Spleen (tissue), 11 donors: ENCODE measurements around the gene OSBPL10. TPM values are rescaled to one million over a fixed set of nuclear protein-coding genes. Genes with fewer than 3 reads are reported as not detected.
"Not testable (repeated sequence)": the region's sequence is repeated elsewhere in the genome, so short reads cannot be mapped to it uniquely, and the experiment has no call there.

ENCODE experiments used
- DNase-seq: peaks from one replicate; pipeline ENCODE4 v3.0.0-alpha.2; 2020
- H3K27ac ChIP-seq, 8 donors: fragments of 200-600 bp; sonication (generic) in 7 of 8; 1 replicate in 4 of 8; 2 replicates in 4 of 8; pipeline versions ENCODE4 v1.5.0 to v1.8.0; 2016 to 2021; ENCODE audit warnings: inconsistent platforms in 4 of 8, mild to moderate bottlenecking in 4 of 8, moderate library complexity in 1 of 8
- H3K27me3 ChIP-seq, 7 donors: fragments of 200-600 bp; sonication (generic) in 6 of 7; replicated peaks in 1 of 7; 1 replicate in 4 of 7; 2 replicates in 3 of 7; pipeline versions ENCODE4 v1.5.0 to v1.8.0; 2016 to 2021; ENCODE audit warnings: inconsistent platforms in 3 of 7, mild to moderate bottlenecking in 1 of 7
- H3K36me3 ChIP-seq, 6 donors: fragments of 200-600 bp; sonication (generic) in 5 of 6; 1 replicate in 4 of 6; 2 replicates in 2 of 6; pipeline versions ENCODE4 v1.5.0 to v1.8.0; 2016 to 2021; ENCODE audit warnings: inconsistent platforms in 2 of 6
- H3K4me1 ChIP-seq, 6 donors: fragments of 200-600 bp; sonication (generic) in 5 of 6; 1 replicate in 3 of 6; 2 replicates in 3 of 6; pipeline versions ENCODE4 v1.5.0 to v1.8.0; 2016 to 2021; ENCODE audit warnings: inconsistent platforms in 3 of 6
- H3K4me3 ChIP-seq, 8 donors: fragments of 200-600 bp; sonication (generic) in 7 of 8; 1 replicate in 4 of 8; 2 replicates in 4 of 8; pipeline versions ENCODE4 v1.5.0 to v1.8.0; 2016 to 2021; ENCODE audit warnings: inconsistent platforms in 4 of 8, mild to moderate bottlenecking in 4 of 8, moderate library complexity in 2 of 8
- H3K9me3 ChIP-seq, 8 donors: fragments of 200-600 bp; sonication (generic) in 7 of 8; 1 replicate in 4 of 8; 2 replicates in 4 of 8; pipeline versions ENCODE4 v1.5.0 to v1.8.0; 2016 to 2021; ENCODE audit warnings: inconsistent platforms in 4 of 8
- POLR2A ChIP-seq, 3 donors: fragments of 450-650 bp; IDR thresholded peaks; one replicate each; pipeline ENCODE4 v1.5.1; 2017; ENCODE audit warnings: antibody characterized with exemption in 3 of 3, mild to moderate bottlenecking in 1 of 3
- POLR2AphosphoS5 ChIP-seq, 3 donors: sonication (generic); formaldehyde crosslinking; IDR thresholded peaks; one replicate each; pipeline ENCODE4 v1.5.1; 2017; ENCODE audit warnings: antibody characterized with exemption in 3 of 3
- WGBS, 5 donors: extraction: QIAGEN DNeasy Blood & Tissue Kit in 3 of 5; methylation state at CpG; one replicate each; pipeline versions ENCODE4 v1.1.5 to v1.1.7; 2013 to 2018; 5-methylcytosine and 5-hydroxymethylcytosine counted together
- intact Hi-C: fragments of 100-400 bp; cut with DNase I; formaldehyde crosslinking; loops from one replicate; pipeline ENCODE4 v1.15.0; 2023; ENCODE audit warnings: low total_unique reads
- polyA plus RNA-seq, 3 donors: library from polyadenylated mRNA; stranded (reverse); fragments of 200-250 nt; gene quantifications; one replicate each; pipeline ENCODE4 v1.2.1, GENCODE V29; 2013
- total RNA-seq, 7 donors: library from RNA; depleted of rRNA in 3 of 7; stranded (reverse); fragments of >200 nt in 3 of 7; fragmentation: NEBNext Ultra II Directional in 4 of 7; extraction: Animal tissue kit (Norgen Biotek cat#: 25700) in 4 of 7; gene quantifications; one replicate each; pipeline versions ENCODE4 v1.1.0 to v1.2.1, GENCODE V29; 2016 to 2021
- TF ChIP-seq, protein P1 (sequence below), 11 experiments: fragments of 200-600 bp in 7 of 11; fragments of 450-650 bp in 4 of 11; sonication (generic) in 4 of 11; IDR thresholded peaks in 8 of 11; conservative IDR thresholded peaks in 3 of 11; 1 replicate in 7 of 11; 2 replicates in 4 of 11; pipeline versions ENCODE4 v1.4.0 to v1.8.0; 2016 to 2021; ENCODE audit warnings: antibody characterized with exemption in 11 of 11, inconsistent platforms in 4 of 11, mild to moderate bottlenecking in 1 of 11
- donor health status: healthy with polysubstance abuse.
- donor health status: DM: no; HTN: no; CAD: no; lungs with moderate emphysema.
- donor health status: DM: no; HTN: no; CAD: no.
- donor health status: Bipolar disorder and iron deficiency.
- donor health status: healthy.
- donor health status: DM: no; HTN: no; CAD: no.
- donor health status: DM: yes; HTN: yes; CAD: no.

OSBPL10 gene
- total and polyA plus RNA-seq, 10 donors, result 3.8 to 95.1 (median 56.5) TPM

DNA sequence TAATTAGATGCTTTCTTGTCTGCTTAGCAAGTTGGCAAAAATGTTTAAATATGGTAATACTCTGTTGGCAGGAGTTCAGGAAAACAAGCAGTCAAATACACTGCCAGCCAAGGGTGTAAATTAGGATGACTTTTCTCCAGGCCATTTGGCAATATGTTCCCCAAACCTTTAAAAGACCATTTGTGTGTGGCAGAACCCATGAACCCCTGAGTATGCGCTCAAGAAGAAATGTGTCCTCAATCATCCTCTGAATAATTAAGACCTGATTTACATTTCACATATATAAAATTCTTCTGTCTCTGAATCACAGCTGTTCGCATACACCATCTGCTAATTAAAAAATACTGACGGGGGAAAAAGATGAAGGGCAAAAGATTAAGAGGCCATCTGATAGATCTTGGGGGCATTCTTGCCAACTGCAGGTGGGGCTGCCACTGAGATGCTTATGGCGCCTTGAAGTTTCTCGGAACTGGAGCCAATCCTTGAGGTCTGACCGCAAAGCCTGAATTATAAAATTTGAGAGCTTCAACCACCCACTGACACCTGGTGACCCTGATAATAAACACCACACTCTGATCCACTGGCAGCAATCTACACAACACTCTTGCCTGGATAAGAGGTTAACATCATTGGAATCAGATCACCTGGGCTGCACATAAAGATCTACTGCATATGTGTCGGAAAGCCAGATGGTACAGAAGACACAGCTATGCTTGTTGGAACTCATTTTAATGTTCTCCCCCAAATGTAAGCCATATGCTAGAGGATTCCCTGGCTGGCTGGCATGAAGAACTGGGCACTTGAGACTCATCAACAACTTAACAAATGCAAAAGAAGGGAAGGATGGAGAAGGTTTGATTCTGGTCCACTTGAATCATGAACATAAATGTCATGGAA is 190.6 kb downstream of the OSBPL10 start:
- TF ChIP-seq, protein P1, sequence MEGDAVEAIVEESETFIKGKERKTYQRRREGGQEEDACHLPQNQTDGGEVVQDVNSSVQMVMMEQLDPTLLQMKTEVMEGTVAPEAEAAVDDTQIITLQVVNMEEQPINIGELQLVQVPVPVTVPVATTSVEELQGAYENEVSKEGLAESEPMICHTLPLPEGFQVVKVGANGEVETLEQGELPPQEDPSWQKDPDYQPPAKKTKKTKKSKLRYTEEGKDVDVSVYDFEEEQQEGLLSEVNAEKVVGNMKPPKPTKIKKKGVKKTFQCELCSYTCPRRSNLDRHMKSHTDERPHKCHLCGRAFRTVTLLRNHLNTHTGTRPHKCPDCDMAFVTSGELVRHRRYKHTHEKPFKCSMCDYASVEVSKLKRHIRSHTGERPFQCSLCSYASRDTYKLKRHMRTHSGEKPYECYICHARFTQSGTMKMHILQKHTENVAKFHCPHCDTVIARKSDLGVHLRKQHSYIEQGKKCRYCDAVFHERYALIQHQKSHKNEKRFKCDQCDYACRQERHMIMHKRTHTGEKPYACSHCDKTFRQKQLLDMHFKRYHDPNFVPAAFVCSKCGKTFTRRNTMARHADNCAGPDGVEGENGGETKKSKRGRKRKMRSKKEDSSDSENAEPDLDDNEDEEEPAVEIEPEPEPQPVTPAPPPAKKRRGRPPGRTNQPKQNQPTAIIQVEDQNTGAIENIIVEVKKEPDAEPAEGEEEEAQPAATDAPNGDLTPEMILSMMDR (IDR thresholded peaks at IDR 0.05 in 8 of 11, conservative IDR thresholded peaks at IDR 0.05 in 3 of 11), result no peak
- no peak for TF ChIP-seq POLR2A (IDR thresholded peaks at IDR 0.05)
- TF ChIP-seq POLR2AphosphoS5 (IDR thresholded peaks at IDR 0.05), result no peak

DNA sequence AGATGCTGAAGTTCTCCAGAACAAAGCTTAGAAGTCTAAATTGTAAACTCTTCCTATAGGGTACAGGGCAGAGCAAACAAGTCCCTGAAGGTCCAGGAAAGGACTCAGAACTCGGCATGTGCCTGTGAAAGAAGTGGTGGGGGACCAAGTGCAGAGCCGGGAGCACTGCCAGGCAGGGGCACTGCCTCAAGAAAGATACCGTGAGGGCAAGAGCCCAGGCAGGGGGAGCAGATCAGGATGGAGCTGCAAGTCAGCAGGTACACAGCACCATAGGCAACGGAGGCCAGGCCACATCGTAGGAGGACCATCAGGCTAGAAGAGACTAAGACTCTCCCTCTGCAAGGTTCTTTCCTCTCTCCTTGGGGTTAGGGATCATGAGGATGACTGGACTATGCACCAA is 191.6 kb downstream of the OSBPL10 start:
- no peaks in the 10 kb centered on the region for H3K9me3 ChIP-seq
- no peaks in the 10 kb centered on the region for H3K27me3 ChIP-seq
- no peak for DNase-seq
- H3K36me3 ChIP-seq, result peaks cover 0 to 12% (median 0%) of the 10 kb centered on the region in 6 donors
- TF ChIP-seq POLR2AphosphoS5 (IDR thresholded peaks at IDR 0.05) (no peak), POLR2A (IDR thresholded peaks at IDR 0.05) (no peak)
- TF ChIP-seq, protein P1 (IDR thresholded peaks at IDR 0.05 in 8 of 11, conservative IDR thresholded peaks at IDR 0.05 in 3 of 11), result no peak
- H3K4me3 ChIP-seq, result no peak overlapping the region
- 82 to 95% (median 94%) methylated on average over 5 of the region's 5 CpGs for WGBS, 5 donors
- no peaks in the 10 kb centered on the region for H3K4me1 ChIP-seq
- intact Hi-C loops, result no loop called here
- H3K27ac ChIP-seq, result no peak overlapping the region

More for the DNA sequence above, 190.6 kb downstream of the OSBPL10 start:
- Histone ChIP-seq H3K4me1 (no peaks in the 10 kb centered on the region), H3K27ac (no peak overlapping the region), H3K27me3 (no peaks in the 10 kb centered on the region), H3K9me3 (no peaks in the 10 kb centered on the region), H3K4me3 (no peak overlapping the region), H3K36me3 (peaks cover 0 to 15% (median 0%) of the 10 kb centered on the region in 6 donors)
- 89 to 95% (median 94%) methylated on average over 7 of the region's 7 CpGs for WGBS, 5 donors
- intact Hi-C loops, result no loop called here
- no peak for DNase-seq

DNA sequence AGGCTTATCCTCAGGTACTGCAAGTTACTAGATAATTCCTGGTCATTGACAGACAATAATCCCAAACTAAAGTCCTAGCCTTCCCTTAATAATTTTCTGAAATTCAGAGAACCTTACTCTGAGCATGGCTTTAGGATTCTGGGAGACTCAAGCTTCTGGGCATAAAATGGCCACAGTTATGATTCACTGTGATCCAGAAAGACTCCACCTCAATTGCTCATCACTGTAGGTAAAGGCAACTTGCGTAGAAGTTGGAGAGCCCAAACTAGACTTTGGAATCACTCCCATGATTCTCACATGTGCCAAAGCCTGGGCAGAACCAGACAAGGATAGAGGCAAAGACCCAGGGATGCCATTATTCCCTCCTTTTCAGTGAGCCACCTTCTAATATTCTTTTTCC is 195.3 kb downstream of the OSBPL10 start:
- Histone ChIP-seq H3K4me3 (no peak overlapping the region), H3K27ac (no peak overlapping the region), H3K36me3 (peaks cover 0 to 8% (median 0%) of the 10 kb centered on the region in 6 donors), H3K9me3 (peaks cover 0 to 8% (median 0%) of the 10 kb centered on the region in 8 donors), H3K4me1 (no peaks in the 10 kb centered on the region), H3K27me3 (no peaks in the 10 kb centered on the region)
- TF ChIP-seq, protein P1 (IDR thresholded peaks at IDR 0.05 in 8 of 11, conservative IDR thresholded peaks at IDR 0.05 in 3 of 11), result no peak
- TF ChIP-seq POLR2A (IDR thresholded peaks at IDR 0.05) (no peak), POLR2AphosphoS5 (IDR thresholded peaks at IDR 0.05) (no peak)
- WGBS, 5 donors, result 88 to 100% (median 96%) methylated on average over 1 of the region's 1 CpG
- DNase-seq, result no peak
- intact Hi-C loops, result no loop called here

DNA sequence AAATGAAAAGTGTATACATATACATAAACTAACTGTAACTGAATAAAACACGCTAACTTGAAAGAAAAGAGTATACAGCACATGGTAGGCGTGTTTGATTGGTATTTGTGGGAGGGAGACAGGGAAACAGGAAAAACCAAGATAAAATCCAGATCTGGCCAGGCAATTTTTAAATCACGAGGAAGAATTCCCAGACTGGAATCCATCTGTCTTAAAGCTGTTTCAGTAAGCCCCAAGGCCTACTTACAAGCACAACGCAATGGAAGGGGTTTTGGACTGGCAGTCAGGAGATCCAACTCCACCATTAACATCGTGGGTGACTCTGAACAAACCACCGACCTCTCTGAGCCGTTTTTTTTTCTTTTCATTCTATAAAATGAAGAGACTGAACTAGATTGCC is 195.8 kb downstream of the OSBPL10 start:
- Histone ChIP-seq H3K27ac (no peak overlapping the region), H3K27me3 (no peaks in the 10 kb centered on the region), H3K9me3 (peaks cover 0 to 8% (median 0%) of the 10 kb centered on the region in 8 donors), H3K4me3 (no peak overlapping the region), H3K36me3 (peaks cover 0 to 8% (median 0%) of the 10 kb centered on the region in 6 donors), H3K4me1 (no peaks in the 10 kb centered on the region)
- no peak for TF ChIP-seq POLR2A (IDR thresholded peaks at IDR 0.05)
- TF ChIP-seq, protein P1 (IDR thresholded peaks at IDR 0.05 in 8 of 11, conservative IDR thresholded peaks at IDR 0.05 in 3 of 11), result no peak
- no peak for TF ChIP-seq POLR2AphosphoS5 (IDR thresholded peaks at IDR 0.05)
- WGBS, 5 donors, result 74 to 86% (median 81%) methylated on average over 7 of the region's 7 CpGs
- intact Hi-C loops, result no loop called here
- no peak for DNase-seq

DNA sequence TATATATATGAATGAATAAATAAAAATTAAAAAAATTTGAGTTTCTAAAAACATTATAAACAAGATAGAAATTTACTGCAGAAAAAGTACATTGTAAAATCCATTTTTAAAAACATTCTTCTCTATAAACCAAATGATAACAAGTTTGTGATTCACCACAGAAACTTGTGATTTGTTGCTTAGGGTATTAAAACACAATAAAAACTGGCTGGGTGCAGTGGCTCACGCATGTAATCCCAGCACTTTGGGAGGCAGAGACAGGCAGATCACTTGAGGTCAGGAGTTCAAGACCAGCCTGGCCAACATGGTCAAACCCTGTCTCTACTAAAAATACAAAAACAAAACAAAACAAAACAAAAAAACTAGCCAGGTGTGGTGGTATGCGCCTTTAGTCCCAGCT is 197.2 kb downstream of the OSBPL10 start:
- DNase-seq, H3K36me3 ChIP-seq, H3K4me3 ChIP-seq, H3K4me1 ChIP-seq, H3K27me3 ChIP-seq, H3K27ac ChIP-seq, intact Hi-C loops: not testable (repeated sequence)
- H3K9me3 ChIP-seq, result peaks cover 0 to 19% (median 7%) of the 10 kb centered on the region in 8 donors
- WGBS, 5 donors, result 80 to 95% (median 92%) methylated on average over 2 of the region's 2 CpGs

DNA sequence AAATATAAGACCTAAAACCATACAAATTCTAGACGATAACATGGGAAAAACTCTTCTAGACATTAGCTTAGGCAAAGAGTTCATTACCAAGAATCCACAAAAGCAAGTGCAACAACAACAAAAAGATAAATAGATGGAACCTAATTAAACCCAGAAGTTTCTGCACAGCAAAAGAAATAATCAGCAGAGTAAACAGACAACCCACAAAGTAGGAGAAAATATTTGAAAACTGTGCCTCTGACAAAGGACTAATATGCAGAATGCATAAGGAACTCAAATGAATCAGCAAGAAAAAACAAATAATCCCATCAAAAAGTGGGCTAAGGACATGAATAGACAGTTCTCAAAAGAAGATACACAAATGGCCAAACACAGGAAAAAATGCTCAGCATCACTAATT is 198.8 kb downstream of the OSBPL10 start:
- intact Hi-C loops, DNase-seq, H3K27ac ChIP-seq, H3K4me1 ChIP-seq, H3K4me3 ChIP-seq, H3K36me3 ChIP-seq, H3K27me3 ChIP-seq: not testable (repeated sequence)
- peaks cover 0 to 23% (median 8%) of the 10 kb centered on the region in 8 donors for H3K9me3 ChIP-seq
- WGBS, 5 donors, result 88 to 96% (median 95%) methylated on average over 1 of the region's 1 CpG
